EL (cell line): Measurements from ENCODE around the gene CHERP.

Experiments
- DNase-seq: peaks from one replicate; pipeline ENCODE4 v3.0.0-alpha.2; 2016

Gene CHERP

DNA sequence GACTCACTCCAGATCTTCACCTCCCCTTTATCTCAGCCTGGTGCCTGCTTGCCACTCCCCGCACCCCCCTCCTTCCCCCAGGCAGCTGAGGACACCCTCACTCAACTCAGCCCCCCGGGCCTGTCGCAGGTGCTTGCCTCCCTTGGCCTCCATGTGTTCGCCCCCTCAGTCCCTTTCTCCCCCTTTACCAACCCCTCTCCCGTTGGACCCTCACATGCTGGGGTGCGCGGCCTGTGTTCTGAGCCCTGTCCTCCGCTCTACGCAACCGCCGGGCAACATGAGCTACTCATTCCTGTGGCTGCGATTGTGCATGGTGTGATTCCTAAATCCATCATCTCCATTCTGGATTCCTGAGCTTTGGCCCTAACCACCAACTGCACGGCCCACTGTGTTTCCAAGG is 5.1 kb downstream of the CHERP start:
- DNase-seq = no peak

DNA sequence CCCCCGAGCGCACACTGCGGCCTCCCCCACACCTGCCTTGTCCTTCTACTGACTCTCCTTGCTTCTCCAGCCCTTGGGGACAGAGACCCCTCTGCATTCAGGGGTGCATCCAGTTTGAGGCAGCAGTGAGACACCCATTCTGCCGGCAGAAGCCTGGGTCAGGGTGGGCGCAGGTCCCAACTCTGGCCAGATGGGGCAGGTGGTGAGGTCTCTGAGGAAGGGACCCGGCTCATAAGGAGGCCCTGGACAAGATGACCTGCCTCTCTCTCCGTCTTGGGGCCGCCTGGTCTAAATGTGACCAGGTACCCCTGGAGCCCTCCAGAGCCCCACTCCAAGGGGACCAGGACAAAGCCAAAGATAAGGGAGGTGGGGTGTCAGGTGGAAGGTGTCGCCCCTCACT is 6.1 kb downstream of the CHERP start:
- no peak for DNase-seq

DNA sequence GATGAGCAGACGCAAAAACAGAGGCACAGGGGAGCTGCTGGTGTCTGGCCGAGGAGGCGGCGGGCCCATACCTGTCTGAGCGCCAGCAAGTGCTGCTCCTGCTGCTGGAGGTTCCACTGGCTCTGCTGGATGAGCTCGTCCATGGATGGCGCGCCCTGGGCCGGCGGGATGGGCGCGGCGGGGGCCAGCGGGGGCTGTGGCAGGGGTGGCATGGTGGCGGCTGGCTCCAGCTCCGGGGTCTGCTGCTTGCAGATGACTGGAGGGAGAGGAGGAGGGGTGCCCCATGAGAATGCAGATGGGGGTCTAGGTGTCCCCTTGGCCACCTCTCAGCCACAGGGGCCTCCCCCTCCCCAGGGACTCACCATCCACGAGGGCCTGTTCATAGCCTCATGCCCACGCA is 6.9 kb downstream of the CHERP start:
- DNase-seq = no peak

DNA sequence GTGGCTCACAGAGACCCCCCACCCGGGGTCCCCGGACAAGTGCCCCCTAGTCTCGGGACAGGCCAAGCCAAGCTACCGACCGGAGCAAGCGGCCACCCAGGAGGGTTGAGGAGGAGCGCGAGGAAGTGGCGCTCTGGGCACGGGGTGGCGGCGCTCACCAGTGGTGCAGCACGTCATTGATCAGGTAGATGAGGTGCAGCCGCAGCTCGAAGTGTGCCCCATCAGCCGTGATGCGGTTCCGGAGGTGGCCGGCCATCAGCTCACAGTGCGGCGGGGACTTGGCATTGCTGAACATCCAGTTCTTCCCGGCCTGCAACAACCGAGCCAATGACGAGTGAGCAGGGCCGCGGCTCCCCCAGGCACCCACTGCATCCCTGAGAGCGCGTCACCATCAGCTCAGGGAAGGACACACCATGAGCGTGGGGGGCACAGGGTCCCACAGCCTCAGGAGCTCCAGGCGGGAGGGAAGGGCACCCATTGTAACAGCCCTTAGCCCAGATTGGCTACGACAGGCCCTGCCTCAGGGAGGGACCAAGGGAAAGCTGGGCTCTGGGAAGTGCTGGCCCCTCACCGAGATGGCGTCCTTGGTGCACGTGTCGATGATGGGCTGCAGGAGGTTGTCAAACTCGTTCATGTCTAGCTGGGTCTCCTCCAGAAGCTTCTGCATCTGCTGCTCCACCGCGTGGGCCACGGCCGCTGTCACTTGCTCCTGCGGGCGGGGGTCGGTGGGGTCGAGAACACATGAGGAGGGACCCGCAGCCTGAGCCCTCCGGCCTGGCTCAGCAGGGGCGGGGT is 9.6 kb downstream of the CHERP start:
- DNase-seq = no peak

DNA sequence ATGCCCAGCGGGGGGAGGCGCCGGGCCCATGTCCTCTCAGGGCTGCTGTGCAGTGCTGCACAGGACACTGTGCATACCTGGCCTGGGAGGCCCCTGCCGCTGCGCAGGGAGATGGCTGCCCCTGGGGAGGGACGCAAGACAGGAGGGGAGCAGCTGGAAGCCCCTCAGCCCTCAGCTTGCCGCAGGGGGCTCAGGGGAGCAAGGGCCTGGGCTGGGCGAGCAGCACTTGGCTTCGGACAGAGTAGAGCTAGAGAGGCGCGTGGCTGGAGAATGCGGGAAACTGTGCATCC is 10.9 kb downstream of the CHERP start:
- no peak for DNase-seq

DNA sequence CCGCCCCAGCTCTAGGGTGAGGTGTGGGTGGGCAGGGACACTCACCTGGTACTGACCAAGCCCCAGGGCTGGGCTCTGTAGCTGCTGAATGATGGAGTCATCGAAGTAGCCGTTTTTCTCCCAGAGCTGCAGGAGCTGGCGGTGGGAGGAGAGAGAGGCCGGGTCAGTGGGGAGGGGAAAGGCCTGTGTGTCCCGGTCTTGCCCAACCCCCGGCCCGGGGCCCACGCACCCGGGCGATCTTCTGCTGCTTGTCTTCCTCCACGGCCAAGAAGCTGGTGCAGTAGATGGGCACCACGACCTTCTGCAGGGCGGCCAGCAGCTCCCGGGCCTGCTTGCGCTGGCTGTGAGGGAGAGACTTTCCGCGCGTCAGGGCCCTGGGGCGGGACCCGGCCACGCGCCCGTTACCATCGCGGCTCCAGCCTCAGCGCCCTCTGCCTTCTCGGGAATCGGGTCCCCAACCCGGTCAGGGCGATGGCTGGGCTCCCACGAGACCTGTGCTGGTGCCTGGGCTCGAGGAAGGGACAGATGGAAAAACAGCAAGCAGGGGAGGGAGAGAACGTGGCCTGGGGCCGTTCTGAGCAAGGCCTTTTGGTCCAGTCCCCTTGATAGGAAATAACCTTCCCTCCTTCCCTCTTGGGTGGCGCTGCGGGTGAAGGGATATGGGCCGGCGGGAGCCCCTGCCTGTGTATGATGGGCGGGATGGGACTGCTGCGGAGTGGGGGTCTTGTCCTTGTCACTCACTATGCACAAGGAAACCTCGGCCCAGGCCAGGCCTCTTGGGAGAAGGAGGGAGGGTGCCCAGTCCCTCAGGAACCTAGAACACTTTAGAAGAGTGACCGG is 11.5 kb downstream of the CHERP start:
- DNase-seq = no peak

DNA sequence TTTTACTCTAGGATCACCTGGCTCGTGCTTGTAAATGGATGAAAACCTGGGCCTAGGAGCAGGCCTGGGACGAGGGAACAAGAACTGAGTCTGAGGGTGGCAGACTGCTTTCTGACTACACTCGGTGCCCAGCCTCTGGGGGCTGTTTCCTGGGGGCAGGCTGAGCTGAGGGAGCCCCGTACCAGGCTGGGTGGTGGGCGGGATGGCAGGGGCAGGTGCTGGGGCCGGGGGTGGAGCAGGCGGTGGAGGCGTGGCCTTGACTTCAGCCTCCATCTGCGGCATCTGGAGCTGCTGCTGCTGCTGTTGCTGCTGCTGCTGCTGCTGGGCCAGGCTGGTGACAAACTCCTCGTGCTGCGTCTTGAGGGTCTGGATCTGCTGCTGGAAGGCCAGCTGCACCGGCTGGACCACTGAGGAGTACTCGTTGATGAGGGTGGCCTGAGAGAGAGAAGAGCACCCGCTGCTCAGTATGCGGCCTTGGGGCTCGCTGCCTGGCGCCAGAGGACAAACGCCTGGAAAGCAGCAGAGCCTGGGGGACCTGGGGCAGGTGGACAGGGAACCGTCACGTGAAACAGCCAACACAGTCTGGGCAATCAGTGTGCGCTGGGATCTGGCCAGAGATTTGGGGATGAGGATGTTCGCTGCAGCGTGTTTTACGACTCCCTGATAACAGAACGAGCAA is 12.6 kb downstream of the CHERP start:
- DNase-seq = no peak

DNA sequence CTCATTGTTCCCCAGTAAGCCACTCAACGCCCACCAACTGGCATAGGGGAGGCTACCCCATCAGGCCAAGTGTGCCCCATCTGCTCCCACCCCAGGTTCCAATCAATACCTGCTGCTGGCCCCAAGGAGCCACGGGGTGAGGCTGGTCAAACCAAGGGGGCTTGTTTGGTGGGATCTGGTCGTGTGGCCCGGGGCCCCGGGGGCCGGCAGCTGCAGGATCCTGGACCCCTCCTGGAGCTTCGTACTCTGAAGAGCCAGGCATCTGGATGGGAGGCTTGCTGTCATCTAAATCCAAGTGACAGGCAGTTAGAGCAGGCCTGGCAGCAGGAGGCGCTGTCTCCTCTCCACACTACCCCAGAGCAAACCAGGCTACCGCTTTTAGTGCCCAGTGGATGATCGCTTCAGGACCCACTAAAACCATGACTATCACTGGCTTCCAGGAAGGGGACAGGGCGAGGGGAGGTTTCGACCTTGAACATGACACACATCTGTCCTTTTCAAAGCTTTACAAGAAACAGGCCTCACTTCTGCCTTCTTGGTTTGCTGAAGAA is 14.2 kb downstream of the CHERP start:
- no peak for DNase-seq

DNA sequence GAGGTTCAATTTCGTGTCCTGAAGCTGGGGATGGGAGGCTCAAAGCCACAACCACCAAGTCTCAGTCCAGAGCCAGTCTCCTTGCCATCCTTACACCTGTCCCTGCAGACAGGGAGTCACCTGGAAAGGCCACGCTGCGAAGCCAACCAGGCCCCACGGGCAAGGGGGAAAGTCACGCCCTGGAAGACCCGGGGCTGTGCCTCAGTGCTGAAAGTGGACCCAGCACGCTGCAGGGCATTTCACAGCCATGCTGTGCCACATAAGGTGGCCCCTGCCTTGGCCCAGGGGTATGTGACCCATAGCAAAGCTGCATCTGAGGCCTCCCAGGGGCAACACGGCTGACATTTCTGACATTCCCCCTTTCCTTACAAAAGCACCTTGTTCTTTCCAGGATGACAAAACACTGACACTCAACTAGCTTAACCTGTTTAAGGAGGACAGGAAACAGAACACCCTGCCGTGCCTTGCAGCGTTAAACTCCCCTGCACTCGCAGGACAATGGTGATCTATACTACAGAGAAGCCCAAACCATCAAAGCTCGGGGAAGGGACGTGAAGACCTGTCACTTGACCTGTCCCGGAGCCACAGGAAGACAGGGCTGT is 14.8 kb downstream of the CHERP start:
- DNase-seq = no peak

DNA sequence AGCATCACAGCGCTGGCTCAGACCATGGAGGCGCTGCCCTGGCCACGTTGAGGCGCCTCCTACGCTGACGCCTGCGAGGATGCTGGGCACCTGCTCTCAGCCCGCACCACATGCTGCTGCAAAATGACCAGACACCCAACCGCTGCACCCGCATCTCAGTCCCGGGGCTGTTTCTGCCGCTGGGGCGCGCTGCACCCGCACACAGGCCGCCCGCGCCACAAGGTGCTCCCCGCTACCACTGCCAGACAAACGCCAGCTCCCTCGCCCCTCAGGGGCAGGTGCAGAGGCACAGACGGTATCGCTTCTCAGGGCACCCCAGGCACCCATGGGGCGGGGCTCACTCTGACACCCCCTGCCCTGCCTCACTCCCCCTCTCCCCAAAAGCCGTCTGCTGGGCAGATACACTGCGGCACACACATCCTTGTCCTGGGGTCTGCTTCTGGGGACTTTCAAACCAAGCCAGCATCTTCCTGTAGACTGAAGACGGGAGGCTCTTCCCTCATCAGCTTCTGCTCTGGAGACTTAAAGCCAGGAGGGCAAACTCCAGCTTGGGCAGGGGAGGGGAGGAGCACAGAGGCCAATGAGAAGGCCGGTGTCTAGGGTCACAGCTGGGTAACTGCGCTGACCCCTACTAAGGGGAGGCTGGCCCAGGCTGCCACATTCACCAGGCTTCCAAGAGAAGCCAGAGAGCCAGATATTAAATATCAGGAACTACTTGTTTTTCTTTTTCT is 16.3 kb downstream of the CHERP start:
- no peak for DNase-seq

DNA sequence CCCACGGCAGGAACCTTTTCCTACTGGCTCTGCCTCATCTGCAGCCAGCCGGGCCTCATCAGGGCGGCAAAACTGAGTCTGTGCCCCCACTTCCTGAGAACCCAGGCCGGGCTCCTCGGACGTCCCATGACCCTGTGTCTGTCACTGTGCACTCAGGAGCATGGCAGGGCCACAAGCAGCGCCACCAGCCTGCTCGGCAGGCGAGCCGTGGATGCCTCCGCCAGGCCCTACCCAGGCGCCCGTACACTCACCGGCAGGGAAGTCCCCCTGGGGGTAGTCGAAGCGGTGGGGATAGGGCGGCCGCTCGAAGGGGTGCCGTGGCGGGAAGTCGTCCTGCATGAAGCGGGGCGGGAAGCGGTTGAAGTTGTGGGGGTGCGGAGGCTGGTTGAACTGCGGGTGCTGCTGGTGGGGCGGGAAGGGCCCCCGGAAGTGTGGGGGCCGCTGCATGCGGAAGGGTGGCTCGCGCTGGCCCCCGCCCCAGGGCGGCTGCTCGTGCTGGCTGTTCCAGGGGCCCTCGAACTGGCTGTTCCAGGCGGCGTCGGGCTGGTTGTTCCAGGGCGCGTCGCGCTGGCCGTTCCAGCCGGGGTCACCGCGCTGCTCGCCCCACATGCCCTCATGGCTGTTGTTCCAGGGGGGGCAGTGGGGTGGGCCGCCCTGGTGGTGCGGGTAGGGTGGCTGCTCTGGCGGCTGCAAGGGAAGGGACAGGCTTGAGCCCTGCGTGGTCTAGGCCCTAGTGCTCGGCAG is 17.1 kb downstream of the CHERP start:
- DNase-seq = no peak

DNA sequence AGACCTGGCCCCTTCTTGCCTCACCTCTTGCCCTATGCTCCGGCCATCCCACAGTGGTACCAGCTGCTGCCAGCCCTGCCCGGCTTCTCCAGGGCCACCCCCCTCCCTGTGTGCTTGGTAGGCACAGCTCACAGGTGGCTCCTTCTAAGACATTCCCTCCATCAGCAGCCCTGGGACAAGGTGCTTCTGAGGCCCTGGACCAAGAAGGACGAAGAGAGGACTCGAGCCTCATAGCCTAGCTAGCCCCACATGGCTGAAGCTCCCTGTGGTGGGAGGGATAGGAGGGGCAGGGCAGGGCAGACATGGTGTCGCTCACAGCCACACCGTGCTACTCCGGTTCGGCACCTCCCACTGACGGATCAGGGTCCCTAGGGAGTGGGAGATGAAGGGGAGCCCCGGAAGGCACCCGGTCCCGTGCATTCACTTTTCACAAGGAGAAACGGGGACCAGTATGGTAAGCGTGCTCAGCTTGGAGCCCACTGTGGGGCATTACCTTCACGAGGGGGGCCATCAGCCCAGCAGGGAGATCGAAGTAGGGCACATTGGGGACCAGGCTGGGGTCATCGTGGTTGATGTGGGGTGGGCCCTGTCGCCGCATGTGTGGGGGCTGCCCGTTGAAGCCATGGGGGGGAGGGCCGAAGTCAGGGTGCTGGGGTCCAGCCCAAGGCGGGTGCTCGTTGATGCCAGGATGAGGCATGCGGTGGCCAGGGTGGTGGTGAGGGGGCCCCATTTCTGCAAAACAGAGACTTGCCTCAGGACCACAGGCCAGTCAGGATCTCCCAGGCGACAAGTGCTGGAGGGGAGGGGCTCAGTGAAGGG is 19.5 kb downstream of the CHERP start:
- DNase-seq = no peak

DNA sequence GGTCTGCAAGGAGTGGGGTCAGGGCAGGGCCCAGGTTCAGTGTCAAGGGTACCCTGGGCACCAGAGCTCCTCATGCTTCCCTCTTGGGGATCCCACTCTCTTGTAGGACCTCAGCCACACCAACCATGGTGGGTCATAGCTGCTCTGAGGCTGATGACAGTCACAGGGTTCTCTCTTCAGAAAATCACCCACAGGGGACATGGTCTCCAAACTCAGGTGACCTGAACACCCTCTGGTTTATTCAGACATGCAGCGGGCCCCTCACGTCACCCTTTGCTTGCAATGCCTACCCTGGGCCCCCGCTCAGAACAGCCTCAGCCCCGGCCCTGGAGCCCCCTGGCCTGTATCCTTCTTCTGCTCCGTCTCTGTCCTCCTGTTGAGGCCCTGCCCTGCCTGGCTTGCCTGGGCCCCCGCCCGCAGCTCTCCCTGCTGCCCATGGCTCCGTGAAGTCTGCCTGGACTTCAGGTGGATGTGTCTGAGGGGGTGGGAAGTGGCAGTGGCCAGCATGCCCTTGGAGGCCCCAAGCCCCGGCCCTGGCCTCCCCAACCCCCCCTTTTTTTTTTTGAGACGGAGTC is 20.4 kb downstream of the CHERP start:
- DNase-seq = no peak

DNA sequence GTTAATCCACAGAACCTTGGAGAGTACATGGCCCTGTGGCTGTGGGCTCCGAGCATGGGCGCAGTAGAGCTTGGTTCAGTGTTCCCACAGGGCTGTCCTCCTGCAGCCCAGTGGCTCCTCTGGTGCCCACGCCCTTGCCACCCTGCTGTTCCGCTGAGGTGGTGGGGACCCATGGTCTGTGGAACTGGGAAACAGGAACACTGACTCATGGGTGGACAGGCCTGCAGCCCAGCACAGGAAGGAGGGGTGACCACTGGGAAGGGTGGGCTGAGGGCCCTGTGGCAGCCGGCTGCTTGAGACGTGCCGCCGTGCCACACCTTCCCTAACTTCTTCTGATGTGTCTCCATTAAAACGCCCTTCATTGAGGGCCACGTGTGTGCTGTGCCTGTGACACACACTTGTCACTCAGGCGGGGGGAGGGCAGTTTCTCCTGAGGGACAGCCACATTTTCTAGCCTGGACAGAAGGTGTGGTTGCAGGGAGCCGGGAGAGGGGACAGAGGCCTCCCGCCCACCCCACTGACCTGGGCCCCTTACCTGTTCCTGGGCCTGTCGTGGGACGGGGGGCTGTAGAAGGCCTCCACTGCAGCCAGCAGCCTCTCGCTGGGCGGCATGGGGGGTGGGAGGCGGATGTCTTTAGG is 21.1 kb downstream of the CHERP start:
- no peak for DNase-seq

DNA sequence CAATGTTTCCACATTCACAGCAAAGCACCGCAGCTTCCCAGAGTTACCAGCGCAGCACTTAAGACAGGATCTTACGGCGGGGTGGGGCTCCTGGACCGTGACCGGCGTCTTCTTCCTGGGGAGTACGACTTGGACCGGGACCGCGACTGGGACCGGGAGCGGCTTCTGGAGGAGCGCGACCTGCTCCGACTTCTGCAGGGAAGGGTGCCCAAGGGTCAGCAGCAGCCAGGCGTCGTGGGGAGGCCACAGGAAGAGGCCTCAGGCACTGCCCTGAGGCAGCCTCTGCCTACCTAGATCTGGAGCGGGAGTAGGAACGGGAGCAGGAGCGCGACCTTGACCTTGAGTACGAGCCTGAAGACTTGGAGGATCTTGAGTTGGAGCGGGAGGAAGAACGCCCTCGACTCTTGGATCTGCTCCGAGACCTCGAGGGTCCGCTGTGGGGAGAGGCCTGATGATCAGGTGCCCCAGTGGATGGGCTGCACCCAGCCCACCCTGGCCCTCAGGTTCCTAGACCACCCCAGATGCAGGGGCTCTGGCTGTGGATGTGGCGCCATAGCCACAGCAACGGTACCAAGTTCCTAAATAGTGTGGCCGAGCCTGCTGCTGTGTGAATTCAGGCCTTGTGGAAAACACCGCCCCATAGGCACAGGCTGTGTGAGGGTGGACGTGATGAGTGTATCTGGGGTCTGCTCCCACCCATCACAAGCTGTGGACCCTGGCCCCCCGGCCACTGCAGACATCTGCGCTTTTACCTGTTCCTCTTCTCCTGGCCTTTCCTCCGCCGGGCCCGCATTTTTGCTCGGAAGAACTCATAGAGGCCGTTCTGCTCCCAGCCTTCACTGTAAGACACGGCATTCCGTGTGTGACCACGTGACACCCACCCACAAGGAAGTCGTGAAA is 21.9 kb downstream of the CHERP start:
- no peak for DNase-seq

DNA sequence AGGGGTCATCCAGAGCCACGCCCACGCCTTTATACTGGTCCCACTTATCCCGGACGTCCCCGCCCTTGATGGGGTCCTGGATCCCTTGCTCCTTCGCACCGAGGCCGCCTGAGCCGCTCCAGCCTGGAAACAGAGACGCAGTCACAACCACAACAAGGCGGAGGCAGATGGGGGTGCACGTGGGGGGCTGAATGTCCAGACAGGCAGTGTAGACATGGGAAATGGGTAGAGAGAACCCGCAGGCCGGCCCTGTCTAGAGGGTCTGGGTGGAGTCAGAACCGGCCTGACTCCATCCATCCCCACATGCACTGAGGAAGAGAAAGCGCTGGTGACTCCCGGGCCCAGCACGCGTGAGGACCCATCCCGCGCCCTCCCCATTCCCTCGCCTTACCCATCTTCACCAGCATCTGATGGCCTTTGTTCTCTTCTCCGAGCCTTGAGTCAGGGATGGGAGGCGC is 23.0 kb downstream of the CHERP start:
- no peak for DNase-seq

DNA sequence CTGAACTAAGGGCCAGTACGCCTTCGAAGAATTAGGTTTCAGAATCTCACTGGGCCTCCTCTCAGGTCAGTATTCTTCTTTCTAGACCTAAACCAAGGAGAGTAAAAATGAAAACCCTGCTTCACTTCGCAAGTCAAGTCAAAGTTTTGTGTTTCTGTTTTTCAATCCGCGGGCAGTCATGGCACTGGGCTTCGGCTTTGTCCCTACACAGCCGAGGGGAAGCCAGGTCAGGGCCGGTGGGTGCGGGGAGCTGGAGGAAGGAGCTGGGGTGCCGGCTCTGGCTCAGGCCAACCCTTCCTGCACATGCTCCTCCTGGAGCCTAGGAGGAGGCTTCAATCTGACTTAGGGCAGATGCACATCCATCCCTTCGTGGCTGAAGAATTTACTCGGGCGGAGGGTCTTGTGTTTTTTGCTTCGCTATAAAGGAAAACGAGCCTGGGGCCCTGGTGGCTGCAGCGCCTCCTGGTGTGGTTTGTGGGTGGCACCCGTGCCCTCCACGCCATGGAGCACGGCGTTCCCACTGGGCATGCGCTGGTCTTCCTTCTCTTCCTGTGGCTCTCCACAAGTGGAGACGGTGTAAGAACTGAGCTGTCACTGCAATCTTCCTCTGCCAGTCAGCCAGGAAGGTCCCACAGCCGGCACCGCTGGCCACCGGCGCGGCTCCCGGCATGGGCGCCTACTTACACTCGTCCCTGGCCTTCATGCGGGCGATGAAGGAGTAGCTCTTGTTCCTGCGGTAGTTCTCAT is 23.6 kb downstream of the CHERP start:
- DNase-seq = no peak

DNA sequence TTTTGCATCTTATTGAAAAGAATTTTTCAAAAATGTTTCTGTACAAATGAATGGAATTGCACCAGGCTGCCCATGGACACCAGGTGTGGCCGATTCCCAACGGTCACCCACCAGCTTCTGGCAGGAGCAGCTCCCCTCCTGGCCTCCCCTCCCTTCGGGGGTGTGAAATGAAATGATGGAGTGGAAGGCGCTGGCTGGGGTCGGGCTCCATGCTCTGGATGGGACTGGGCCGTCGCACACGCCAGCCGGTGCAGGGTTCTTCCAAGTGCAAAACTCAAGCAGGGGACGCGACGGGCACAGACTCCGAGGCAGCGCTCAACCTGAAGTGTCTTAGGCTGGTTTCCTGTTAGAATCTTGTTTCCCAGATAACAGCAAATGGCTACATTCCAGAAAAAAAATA is 24.2 kb downstream of the CHERP start:
- no peak for DNase-seq
